Measurements from ENCODE around the gene REM2.

The REM2 gene

DNA sequence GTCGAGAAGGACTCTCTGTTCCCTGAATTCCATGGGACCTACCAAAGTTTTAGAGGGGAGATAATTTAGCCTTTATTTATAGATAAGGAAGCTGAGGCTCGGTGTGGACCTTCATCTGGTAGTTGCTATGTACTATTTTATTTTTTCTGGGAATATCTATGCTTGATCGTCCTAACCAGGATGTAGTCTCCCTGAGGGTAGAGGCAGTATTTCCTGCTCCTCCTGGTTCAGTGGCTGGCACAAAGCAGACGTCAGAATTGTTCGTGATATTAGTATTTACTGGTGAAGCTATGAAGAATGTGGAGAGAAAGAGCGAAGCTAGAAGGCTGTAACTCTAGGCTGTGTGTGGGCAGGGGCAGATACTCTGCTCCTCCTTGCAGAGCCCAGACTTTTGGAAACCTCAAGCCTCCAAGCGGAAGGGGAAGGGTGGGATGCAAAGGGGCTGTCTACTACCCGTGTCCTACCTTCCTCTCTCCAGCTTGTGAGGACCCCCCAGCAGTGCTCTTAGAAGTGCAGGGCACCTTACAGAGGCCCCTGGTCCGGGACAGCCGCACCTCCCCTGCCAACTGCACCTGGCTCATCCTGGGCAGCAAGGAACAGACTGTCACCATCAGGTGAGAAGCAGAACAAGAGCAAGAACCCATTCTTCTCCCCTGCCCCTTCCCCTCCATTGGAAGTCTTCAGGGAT lies 10.0 kb upstream of the REM2 start:
- no peak for DNase-seq (ENCODE audit: low read depth, low spot score)

DNA sequence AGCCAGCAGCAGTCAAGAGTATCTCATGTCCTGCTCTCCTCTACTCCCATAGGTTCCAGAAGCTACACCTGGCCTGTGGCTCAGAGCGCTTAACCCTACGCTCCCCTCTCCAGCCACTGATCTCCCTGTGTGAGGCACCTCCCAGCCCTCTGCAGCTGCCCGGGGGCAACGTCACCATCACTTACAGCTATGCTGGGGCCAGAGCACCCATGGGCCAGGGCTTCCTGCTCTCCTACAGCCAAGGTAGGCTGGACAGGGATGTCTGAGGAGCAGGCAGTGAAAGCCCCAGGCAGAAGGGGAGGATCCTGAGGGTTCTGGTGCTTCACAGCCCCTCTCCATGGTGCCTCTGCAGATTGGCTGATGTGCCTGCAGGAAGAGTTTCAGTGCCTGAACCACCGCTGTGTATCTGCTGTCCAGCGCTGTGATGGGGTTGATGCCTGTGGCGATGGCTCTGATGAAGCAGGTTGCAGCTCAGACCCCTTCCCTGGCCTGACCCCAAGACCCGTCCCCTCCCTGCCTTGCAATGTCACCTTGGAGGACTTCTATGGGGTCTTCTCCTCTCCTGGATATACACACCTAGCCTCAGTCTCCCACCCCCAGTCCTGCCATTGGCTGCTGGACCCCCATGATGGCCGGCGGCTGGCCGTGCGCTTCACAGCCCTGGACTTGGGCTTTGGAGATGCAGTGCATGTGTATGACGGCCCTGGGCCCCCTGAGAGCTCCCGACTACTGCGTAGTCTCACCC lies 7.8 kb upstream of the REM2 start:
- DNase-seq (ENCODE audit: low read depth, low spot score): no peak

DNA sequence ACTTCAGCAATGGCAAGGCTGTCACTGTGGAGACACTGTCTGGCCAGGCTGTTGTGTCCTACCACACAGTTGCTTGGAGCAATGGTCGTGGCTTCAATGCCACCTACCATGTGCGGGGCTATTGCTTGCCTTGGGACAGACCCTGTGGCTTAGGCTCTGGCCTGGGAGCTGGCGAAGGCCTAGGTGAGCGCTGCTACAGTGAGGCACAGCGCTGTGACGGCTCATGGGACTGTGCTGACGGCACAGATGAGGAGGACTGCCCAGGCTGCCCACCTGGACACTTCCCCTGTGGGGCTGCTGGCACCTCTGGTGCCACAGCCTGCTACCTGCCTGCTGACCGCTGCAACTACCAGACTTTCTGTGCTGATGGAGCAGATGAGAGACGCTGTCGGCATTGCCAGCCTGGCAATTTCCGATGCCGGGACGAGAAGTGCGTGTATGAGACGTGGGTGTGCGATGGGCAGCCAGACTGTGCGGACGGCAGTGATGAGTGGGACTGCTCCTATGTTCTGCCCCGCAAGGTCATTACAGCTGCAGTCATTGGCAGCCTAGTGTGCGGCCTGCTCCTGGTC lies 7.2 kb upstream of the REM2 start:
- DNase-seq (ENCODE audit: low read depth, low spot score): no peak

DNA sequence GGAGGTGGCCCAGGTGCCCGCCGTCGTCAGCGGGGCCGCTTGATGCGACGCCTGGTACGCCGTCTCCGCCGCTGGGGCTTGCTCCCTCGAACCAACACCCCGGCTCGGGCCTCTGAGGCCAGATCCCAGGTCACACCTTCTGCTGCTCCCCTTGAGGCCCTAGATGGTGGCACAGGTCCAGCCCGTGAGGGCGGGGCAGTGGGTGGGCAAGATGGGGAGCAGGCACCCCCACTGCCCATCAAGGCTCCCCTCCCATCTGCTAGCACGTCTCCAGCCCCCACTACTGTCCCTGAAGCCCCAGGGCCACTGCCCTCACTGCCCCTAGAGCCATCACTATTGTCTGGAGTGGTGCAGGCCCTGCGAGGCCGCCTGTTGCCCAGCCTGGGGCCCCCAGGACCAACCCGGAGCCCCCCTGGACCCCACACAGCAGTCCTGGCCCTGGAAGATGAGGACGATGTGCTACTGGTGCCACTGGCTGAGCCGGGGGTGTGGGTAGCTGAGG lies 6.0 kb upstream of the REM2 start:
- no peak for DNase-seq (ENCODE audit: low read depth, low spot score)

DNA sequence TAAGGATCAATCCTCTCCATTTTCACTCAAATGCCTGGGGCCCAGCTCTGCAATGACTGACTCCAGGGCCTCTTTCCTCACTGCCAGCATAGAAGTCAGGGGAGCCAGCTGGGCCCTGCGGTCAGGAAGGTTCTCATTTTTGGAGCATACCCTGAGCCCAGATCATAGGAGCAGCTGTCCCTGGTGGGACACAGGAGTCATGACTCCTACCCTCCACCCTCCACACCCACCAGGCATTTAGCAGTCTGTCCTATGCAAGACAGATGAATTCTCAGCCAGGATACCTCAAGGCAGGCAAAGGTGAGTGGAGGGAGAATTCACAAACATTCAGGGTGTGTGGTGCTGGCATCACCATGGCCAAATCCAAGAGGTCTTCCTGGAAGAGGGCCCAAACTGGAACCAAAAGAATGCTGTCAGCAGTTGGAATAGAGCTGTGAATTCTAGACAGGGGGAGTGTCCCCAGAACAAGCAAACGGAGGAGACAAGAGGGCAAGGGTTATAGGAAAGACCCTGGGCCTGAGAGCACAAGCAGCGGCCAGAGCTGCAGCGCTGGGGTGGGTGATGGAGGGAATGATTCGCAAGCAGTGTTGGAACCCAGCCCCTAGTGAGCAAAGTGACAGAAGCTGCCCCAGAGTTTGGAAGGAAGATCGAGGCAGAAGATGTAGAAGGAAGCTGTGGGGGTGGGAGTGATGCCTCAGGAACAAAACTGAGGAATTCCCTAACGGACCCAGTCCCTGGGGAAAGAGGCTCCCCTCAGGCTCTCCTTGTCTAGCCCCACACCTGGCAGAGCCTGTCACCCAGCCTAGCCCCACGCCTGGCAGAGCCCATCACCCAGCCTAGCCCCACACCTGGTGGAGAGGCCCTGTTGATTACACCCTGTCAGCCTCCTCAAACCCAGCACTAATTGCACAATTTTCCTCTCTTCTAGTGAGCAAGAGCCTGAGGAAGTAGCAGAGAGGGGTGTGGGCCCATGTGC lies 4.5 kb upstream of the REM2 start:
- DNase-seq (ENCODE audit: low read depth, low spot score): no peak

DNA sequence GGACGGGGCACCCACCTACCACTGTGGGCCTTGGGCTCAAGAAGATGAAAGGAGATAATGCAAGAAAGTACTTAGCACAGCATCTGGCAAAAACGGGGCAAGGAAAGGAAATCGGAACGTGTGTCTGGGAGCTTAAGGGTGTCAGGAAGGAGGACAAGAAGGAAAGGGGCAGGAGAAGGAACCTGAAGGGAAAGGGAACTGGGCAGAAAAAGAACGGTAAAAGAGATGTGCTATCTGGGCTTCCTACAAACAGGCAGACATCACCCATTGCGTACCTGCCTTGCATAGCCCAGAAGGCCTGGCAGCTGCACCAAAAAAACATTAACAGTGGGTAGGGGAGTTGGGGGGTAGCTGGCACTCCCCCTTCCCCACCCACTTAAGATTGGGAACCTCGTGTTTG lies 958 bp upstream of the REM2 start:
- no peak for DNase-seq (ENCODE audit: low read depth, low spot score)

DNA sequence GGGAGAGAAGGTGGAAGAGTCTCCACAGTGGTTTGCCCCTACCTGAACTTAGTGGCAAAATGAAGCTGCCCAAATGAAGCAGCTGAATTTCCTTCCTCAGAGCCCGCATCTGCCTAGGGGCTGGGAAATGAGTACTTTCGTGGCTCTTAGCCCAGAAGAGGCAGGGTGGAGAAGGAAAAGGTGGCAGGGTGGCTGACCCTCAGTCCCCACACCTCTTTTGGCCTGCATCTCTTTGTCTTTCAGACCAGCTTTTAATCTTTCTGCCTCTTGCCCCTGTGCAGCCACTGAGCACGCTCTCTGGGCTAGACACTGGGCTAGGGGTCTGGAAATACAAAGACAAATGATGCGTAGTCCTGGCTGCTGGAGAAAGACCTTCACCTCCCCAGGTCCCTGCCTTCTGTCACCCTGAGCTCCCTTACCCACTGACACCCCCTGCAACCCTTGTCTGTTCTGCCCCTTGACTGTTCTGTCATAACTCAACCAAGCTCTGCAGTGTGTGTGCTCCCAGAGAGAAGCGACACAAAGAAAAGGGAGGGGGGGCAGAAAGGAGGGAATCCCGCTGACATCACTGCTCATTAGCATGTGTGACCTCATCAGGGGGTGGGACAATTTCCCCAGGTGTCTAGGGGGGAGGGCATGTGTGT lies 371 bp upstream of the REM2 start:
- DNase-seq (ENCODE audit: low read depth, low spot score): no peak

DNA sequence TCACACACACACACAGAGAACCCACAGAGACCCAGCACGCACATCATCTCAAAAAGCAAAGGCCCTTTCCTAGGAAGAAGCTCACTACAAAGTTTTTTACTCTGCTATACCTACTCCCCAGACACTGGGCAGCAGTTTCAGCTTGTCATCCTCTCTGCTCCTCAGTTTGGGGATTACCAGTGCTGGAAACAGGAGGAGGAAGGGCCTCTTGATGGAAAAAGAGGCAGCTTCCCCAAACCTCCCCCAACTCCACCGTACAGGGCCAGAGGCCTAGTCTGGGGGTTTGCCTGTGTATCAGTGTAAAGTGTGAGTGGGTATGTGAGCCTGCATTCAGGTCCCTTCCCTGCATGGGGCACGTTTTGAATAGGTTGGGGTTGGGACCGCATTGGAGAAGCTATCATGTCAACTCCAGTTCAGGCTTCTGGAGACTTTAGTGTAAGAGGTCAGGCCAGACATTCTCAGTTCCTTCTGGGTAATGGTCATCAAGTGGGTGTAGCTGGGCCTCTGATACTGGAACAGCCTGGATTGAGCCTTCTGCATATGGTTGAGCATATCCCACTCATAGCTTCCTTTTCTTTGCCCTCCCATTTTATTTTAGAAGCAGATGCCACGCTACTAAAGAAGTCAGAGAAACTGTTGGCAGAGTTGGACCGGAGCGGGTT lies 1.2 kb downstream of the REM2 start:
- DNase-seq (ENCODE audit: low read depth, low spot score): no peak

DNA sequence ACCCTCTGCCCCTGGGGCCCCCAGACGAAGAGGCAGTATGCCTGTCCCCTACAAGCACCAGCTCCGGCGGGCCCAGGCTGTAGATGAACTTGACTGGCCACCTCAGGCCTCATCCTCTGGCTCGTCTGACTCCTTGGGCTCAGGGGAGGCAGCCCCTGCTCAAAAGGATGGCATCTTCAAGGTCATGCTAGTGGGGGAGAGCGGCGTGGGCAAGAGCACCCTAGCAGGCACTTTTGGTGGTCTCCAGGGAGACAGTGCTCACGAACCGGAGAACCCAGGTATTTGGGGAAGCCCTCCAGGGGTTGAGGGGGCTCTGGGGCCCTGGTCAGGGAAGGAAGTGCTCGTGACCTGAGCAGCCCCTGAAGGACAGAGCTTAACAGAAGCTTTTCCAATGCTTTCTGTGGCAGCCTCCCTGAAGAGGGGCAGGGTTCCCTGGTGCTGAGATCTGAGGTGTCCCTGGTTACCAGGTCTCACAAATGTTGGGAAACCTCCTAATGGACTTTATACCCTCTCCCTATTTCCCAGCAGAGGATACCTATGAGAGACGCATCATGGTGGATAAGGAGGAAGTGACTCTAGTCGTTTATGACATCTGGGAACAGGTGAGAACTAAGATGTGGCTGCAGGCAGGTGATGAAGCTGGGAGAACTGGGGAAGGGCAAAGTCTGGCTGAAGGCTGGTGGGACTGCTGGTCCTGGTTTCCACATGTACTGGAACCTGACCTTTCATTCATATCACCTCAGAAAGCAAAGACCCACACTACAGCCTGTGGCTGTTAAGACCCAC lies 1.9 kb downstream of the REM2 start:
- no peak for DNase-seq (ENCODE audit: low read depth, low spot score)

DNA sequence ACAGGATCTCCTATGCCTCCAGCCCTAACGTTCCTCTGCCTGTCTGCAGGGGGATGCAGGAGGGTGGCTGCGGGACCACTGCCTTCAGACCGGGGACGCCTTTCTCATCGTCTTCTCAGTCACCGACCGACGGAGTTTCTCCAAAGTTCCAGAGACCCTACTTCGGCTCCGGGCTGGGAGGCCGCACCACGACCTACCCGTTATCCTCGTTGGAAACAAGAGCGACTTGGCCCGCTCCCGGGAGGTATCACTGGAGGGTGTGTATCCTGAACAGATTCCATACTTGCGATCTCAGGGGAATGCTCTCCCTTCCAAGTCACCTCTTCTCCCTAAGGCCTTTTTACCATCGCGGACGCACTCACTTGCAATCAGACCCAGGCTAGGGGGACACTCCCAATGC lies 3.0 kb downstream of the REM2 start:
- no peak for DNase-seq (ENCODE audit: low read depth, low spot score)

DNA sequence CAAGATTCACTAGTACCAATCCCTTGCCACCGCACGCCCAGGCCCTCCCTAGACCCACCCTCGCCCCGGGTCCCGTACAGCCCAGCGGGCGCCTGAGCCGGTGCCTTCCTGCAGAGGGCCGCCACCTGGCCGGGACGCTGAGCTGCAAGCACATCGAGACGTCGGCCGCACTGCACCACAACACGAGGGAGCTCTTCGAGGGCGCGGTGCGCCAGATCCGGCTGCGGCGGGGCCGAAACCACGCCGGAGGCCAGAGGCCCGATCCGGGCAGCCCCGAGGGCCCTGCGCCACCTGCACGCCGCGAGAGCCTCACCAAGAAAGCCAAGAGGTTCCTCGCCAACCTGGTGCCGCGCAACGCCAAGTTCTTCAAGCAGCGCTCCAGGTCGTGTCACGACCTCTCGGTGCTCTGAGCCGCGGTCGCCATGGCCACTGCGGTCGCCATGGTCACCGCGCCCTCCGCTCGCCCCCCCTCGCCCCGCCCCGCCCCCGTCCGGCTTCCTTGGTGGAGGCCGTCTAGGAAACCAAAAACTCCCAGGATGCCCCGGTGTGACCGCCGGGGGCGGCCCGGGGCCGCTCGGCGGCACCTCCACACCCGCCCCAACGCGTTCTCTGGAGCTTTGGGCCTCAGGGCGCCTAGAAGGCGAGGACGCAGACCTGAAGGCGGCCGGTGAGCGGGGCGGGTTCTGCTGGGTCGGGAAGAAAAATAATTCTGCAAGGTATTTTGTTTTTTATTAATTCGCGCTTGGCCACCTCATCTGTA lies 3.7 kb downstream of the REM2 start:
- no peak for DNase-seq (ENCODE audit: low read depth, low spot score)

DNA sequence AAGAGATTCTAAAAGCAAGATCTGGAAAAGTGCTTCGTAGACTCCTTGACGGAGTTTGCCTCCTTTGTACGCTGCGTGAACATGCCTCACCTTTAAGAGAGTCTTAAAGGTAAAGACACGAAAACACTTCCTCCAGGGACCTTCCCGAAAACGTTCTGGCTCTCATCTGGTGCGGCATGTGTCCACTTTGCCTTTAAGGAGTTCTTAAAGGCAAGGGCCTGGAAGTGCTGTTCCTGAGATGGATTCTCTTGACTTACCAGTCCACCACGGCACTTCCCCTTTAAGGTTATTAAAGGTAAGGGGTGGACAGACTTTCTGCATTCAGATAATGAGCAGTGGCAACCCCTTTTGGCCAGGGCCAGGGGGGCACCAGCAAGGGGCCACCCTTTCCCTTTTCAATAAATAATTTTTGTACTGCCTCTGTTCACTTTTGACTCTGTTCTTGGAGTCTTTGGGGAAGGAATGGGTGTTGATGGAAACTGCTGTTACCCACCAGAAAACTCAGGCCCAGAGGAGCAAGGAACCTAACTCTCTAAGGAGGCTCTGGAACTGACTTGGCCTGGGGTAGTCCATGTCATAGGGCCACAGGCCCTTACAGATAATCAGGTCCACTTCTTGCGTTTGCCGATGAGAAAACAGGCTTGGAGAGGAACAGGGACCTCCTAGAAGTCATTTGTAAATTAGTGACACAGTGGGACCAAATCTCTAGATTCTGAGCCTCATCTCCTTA lies 4.4 kb downstream of the REM2 start:
- no peak for DNase-seq (ENCODE audit: low read depth, low spot score)

DNA sequence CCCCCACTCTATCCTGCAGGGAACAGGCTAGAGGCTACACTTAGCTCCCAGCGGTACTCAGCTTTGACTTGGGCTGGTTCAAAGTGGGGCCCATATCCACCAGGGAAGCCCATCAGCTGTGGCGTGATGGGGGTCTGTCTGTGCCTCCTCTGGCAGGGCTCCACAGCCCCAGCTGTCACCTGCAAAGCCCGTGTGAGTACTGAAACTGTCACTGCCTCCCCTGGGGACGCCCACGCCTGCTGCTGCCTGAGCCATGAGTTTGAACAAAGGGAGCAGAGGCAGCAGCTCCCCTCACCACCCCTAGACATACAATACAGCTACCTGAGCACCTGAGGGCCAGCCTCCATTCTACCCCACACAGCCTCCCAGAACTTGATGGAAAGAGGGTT lies 5.0 kb downstream of the REM2 start:
- no peak for DNase-seq (ENCODE audit: low read depth, low spot score)

DNA sequence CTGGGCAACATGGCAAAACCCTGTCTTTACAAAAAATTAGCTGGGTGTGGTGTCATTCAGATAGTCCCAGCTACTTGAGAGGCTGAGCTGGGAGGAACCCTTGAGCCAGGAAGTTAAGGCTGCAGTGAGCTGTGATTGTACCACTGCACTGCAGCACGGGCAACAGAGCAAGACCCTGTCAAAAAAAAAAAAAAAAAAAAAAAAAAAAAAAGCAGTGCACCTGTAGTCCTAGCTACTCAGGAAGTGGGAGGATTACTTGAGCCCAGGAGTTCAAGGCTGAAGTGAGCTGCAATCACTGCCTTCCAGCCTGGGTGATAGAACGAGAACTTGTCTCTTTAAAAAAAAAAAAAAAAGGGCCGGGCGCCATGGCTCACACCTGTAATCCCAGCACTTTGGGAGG lies 5.6 kb downstream of the REM2 start:
- DNase-seq (ENCODE audit: low read depth, low spot score): no peak

DNA sequence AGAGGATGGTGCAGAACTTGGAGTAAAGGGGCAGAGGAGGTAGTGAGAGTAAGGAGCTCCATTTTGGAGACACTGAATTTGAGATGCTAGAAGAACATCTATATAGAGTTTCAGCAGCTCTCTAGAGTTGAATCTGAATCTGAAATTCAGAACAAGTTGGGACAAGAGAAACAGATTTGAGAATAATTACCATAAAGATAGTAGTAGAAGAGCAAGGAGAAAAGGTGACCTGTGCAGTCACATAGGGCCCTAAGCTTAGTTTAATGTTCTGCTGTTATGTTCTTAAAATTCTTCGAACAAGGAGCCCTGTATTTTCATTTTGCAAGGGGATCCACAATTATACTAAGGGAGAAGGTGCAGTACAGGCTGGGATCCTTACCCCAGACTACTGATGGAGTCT lies 7.4 kb downstream of the REM2 start:
- DNase-seq (ENCODE audit: low read depth, low spot score): no peak

DNA sequence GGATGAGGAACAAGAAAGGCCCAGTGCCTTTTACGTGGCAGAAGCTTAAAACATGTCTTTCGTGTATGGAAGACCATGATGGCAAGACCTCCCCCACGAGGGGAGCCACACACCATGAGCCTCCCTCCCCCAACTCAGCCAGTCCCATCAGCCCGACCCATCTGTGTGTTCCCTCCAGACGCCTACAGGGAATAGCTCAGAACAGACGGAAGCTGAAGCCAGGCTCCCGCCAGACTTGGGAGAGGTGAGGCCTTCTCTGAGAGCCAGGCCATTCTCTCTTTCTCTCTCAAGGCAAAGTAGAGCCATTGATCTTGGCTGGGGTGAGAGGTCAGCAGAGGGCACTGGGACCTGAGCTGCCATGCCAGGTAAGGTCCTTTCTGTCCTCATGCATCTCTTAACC lies 9.5 kb downstream of the REM2 start:
- no peak for DNase-seq (ENCODE audit: low read depth, low spot score)

DNA sequence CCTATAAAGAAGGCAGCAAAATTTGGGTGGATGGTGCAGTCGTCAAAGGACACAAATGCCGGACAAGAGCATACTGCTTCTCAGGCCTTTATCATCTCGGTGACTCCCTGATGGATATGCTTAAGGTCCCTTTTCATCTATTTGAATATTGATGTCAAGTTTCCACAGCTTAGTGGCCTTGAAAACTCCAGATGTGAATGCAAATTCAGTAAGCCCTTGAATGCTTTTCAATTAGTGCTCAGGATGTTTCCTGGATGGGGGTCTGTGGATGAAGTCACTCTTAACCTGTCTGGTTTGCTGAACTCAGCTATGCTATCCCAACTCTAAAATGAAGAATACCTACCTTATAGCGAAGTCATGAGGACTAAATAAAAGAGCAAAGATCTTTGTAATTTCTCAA lies 10.7 kb downstream of the REM2 start:
- no peak for DNase-seq (ENCODE audit: low read depth, low spot score)

DNA sequence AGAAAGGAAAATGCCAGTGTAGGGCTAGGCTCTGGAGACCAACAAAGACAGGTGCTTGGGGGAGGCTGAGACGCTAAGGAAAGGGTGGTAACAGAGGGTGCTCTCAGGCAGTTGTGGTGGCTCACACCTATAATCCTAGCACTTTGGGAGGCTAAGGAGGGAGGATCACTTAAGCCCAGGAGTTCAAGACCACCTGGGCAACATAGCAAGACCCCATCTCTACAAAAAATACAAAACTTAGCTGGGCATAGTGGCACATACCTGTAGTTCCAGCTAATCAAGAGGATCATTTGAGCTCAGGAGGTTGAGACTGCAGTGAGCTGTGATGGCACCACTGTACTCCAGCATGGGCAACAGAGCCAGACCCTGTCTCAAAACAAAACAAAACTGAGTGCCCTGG lies 12.4 kb downstream of the REM2 start:
- DNase-seq (ENCODE audit: low read depth, low spot score): no peak

DNA sequence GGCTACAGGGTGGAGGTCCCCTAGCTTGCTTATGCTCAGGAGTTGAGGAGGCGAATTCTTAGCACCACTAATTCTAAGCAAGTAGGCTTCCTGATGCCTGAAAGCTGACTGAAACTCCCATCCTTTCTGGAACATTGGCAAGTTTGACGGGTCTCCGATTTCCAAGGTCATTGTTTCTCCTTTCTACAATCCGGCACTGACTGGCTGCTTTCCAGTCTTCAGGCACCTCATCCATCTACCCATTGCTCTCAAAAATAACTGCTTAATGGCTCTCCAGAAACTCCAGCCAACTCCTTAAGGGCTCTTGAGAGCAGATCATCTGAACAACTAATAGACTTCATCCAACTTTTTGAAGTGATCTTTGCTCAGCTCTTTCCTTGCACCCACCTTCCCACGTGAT lies 13.3 kb downstream of the REM2 start:
- DNase-seq (ENCODE audit: low read depth, low spot score): no peak
